GM19239 (cell line): ENCODE results near the gene ZNRF1.

ENCODE experiments used
- DNase-seq: peaks from one replicate; pipeline ENCODE4 v3.0.0; 2011; ENCODE audit warnings: low spot score; ENCODE audit not compliant: insufficient read length
- FAIRE-seq: peaks from 2 replicates; lab custom pipeline; 2011; peaks lifted over from hg19 to GRCh38; lab: Jason Lieb, UNC

Gene ZNRF1

DNA sequence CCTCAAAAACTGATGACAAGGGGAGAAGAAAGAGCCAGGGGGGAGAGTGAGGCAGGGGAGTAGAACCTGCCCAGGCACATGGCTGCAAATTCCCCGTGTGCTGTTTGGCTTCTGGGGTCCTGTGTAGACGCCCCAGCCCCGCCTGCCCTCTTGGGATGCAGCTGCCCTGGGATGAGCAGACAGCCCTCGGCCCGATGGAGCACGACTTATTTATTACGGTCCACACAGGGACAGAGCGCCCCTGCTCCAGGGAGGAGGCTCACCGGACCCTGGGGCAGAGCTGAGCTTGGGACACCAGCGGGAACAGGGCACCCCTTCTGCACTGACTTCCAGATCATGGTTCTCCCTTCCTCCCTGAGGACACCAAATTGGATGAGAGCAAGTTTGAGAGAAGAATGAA, 108.7 kb downstream of the ZNRF1 start:
- FAIRE-seq: no peak
- DNase-seq: no peak

DNA sequence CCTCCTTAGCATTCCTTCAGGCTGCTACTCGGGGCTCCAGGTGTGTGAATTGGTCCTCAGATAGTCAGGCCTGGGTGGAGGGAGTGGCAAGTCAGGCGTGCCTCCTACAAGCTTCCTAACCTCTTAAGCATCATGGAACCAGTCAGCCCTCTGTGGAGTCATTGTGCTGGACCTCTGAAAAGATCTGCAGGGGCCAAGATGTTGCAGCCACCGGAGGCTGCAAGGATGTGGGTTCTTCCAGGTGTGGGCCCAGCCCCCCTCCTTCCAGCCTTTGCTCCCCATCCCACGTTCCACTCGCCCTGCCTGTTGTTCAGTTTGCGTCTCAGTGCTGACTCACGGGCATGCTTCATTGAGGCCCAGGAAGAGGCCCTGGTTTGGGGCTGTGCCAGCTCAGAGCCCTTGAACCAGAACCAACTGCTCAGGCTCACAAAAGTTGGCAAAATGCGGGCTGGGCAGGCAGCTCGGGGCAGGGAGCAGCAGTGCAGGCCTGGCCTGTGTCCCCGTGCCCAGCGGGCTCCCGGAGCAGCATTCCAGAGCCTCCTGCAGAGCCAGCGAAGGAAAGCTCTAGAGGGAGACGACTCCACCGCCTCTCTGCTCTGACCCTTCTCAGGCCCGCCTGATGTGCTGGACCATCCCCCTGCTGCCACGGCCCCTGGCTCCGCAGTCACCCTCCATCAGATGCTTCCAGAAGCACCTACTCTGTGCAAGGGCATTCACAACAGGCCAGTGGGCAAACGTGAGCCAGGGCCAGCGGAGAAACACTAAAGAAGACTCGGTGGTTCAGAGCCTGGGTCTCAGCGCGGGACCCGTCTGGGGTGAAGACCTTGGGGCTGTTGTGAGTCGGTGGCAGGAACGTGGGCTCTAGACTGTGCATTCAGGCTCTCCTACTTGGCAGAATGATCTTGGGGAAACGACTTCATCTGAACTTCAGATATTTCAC, 110.2 kb downstream of the ZNRF1 start:
- FAIRE-seq: peak; percentile 48
- no peak for DNase-seq

GRCh38 chr16:75109732-75110243, 111.0 kb downstream of the ZNRF1 start:
- FAIRE-seq (peak; percentile 39), DNase-seq (no peak)

- DNase-seq (peak; percentile 91), FAIRE-seq (peak; percentile 92)
These were observed 112.1 kb downstream of the ZNRF1 start for GRCh38 chr16:75110637-75111513.

DNA sequence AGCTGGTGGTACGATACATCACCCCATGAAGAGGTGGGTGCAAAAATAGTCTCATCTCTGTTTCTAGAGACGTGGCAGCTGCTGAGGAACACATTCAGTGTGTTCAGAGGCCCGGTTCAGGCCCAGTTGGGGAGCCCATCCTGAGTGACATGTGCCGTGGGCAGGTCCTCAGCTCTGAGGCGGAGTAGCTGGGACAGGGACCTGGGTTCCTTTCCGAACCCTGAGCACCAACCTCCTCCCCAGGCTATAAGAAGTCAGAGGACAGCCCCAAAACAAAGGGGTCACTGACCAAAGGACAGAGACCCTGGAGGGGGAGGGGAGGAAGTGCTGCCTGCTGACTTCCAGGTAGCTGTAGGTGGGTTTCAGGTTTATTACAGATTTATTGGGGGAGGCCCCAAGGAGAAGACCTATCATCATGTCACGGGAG, 112.7 kb downstream of the ZNRF1 start:
- no peak for FAIRE-seq
- DNase-seq: no peak

DNA sequence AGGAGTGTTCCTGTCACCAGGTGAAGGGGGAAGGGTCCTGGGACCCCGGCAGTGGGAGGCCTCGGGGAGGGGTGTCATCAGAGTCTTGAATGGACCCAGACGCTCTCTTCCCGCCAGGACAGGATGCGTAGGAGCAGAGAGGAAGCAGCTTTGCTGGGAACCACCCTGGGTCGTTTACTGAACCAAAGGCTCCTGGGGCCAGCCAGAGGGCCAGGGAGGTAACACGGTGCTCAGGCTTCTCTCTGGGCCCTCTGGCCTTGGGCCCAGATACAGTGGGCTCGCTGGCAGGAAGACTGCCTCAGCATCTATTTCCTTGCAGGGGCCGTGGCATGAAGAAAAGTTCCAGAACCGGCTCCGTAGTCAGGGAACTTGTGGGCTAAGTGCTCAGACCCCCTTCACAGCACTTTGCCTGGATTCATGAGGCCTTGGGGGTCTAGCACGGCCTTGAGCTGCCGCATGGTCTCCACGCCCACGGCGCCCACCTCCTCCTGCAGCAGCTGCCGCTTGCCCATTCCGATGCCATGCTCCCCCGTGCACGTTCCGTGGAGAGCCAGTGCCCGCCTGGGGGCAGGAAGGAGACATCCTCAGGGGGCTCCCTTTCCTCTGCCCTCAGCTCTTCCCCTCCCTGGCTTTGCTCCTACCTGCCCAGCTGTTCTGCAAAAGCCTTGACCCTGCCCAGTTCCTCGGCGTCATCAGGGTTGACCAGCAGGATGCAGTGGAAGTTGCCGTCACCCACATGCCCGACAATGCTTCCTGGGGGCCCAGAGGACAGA, 113.3 kb downstream of the ZNRF1 start:
- no peak for FAIRE-seq
- no peak for DNase-seq

- DNase-seq: no peak
- FAIRE-seq: no peak
These were observed 114.1 kb downstream of the ZNRF1 start for GRCh38 chr16:75112734-75113491.

DNA sequence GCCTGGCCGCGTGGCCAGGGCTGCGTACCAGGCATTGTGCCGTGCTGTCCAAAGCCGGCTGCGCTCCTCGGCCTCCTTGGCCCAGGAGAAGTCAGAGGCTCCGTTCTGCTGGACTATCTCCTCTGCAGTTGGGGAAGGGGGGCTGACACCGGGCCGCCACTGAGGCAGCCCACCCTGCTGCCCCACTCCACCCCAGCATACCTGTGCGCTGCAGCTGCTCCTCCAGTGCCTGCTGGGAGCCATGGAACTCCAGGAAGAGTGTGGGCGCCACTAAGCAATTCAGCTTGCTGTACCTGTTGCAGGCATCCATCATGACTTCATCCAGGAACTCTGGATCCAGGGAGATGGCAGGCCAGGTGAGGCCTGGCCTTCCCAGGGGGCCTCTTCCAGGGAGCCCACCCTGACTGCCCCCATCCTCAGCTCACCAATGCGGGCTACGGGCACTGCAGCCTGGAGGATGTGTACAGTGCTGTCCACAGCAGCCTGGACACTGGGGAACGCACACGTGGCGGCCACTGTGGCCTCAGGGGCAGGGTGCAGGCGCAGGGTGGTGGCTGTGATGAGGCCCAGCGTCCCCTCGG, 114.8 kb downstream of the ZNRF1 start:
- FAIRE-seq (no peak), DNase-seq (no peak)

DNA sequence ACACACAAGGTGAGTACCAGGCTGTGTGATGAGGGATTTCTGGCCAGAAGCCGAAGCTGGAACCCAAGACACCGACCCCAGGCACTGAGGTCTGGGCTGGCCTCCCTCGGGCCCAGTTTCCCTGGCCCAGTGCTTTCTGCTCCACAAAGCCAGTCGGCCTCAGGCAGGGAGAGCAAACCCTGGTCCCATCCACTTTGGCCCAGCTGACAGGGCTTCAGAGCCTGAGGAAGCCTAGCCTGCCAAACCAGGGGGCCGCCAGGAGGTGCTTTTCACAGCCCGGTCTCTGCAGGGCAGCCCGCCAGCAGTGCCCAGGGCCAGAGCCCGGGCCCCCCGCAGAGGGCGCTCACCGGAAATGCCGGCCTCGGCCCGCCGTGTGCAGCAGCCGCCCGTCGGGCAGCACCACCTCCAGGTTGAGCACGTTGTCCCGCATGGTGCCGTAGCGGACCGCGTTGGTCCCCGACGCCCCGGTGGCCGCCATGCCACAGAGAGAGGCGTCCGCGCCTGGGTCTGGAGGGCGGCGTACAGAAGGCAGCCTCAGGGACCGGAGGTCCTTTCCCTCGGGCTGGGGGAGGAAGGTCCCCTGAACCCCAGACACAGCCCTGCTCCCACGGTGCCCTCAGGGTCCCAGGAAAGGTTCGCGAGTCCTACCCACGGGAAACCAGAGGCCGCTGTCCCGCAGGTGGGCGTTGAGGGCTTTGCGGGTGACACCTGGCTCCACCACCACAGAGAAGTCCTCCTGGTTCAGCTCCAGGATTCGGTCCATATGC, 115.5 kb downstream of the ZNRF1 start:
- no peak for DNase-seq
- FAIRE-seq: no peak

DNA sequence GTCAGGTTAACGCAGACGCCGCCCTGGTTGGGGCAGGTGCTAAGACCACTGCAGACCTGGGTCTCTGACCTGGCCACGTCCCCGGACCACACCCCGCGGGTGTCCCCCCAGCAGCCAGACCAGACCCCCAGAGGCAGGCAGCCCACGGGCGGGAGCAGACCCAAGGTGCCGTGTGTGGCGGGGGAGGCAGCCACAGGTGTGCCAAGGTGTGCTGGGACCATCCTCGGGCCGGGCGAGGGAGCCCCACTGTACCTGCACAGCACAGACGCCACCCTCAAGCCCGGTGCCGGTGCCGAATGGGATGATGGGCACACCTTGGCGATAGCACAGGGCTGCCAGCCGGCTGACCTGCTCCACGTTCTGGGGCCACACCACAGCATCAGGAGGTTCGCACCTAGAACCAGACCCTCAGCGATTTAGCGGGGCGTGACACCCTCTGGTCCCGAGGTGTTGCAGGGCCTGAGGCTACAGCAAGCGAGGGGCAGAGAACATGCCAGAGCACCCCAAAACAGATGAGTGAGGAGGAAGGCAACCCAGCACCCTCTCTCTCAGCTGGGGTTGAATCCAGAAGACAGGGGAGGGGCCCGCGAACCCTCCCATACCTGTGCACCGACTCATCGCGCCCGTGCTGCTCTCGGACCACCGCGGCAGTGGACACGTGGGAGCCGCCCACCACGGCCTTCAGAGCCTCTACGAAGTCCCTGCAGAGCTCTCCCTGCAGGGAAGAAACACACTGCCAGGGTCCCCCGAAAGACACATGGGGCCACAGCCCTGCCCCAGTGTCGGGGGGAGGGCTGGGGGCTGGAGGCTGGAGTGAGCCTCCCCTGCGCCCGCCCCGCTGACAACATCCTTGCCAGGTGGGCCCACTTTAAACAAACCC, 116.4 kb downstream of the ZNRF1 start:
- no peak for FAIRE-seq
- no peak for DNase-seq

GRCh38 chr16:75116081-75116910, 117.5 kb downstream of the ZNRF1 start, which contains the start of gene LDHD:
TSS of gene LDHD (minus strand) at chr16:75116780. CDS start at chr16:75116720, 60 bp downstream.
- DNase-seq: no peak
- no peak for FAIRE-seq

DNA sequence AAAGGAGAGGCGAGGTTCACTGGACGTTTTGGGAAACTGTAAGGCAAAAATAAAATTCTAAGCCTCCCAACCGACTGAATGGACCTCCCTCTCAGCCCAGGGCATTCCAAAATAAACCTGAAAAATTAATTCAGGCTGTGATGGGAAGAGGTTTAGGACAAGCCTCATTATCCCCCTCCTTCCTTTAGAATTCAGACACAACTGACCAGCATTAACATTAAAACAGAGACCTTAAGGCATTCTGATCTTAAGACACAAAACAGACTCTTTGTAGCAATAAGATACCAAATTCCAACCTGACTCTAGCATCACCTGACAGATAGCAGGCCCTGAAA, 118.1 kb downstream of the ZNRF1 start:
- DNase-seq: no peak
- FAIRE-seq: no peak

- FAIRE-seq (no peak), DNase-seq (no peak)
These were observed 120.2 kb downstream of the ZNRF1 start for GRCh38 chr16:75118943-75119539.

GRCh38 chr16:75120253-75120652, 121.4 kb downstream of the ZNRF1 start:
- DNase-seq: no peak
- FAIRE-seq: no peak

DNA sequence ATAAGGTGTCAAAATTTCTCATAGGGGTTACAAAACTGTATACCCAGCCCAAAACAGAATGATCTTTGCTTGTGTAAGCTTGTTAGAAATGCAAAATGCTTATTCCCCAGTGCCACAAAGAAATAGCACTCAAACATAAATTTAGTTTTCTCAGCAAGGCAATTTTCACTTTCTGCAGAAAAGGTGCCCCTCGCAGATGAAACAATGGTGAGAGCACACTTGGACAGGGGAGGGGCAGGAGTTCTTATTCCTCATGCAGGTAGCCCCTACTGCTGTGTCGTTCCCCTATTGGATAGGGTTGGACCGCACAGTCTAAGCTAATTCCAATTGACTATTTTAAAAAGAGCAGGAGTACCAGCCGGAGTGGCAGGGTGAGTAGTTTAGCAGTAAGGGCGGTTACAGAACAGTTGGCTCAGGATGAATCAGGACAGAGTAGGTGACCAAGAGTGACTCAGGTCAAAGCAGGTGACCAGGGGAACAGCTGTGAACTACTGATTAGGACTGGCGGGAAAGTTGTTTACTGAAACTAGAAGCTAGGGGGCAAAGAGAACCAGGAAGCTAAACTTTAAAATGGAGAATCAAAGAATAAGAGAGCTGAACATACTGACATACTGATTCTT, 123.2 kb downstream of the ZNRF1 start:
- no peak for FAIRE-seq
- DNase-seq: no peak

DNA sequence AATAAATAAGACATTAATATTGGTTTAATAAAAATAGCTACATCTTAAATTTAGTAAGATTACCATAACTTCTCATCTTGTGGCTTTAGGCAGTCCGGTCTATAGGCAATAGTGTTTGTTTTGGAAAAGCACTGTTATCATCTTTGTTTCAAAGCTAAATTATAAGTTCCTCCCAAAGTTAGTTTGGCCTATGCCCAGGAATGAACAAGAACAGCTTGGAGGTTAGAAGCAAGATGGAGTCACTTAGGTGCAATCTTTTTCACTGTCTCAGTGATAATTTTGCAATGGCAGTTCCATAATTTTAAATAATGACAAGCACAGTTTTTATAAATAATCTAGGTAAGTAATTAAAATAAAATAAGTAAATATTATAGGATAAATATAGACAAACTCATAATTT, 123.8 kb downstream of the ZNRF1 start:
- FAIRE-seq (no peak), DNase-seq (no peak)
